ENCODE measurements around the gene FAM228B.

FAM228B gene

GRCh38 chr2:24152413-24153197 is 29.3 kb downstream of the FAM228B start:
- Histone ChIP-seq H3K4me1 (ENCODE audit: insufficient read depth, low read length) (no peaks in the 10 kb centered on the region), H3K4me3 (ENCODE audit: low read length) (no peak overlapping the region), H2AFZ (ENCODE audit: low read depth, low read length) (no peak overlapping the region), H3K27me3 (ENCODE audit: insufficient read depth, low read length) (no peaks in the 10 kb centered on the region), H3K36me3 (ENCODE audit: insufficient read depth, low read length) (no peaks in the 10 kb centered on the region), H3K9me3 (ENCODE audit: low read length) (peaks cover 4% of the 10 kb centered on the region)

- no peaks in the 10 kb centered on the region for H3K27me3 ChIP-seq (ENCODE audit: insufficient read depth, low read length)
- no peaks in the 10 kb centered on the region for H3K36me3 ChIP-seq (ENCODE audit: insufficient read depth, low read length)
- H3K4me3 ChIP-seq (ENCODE audit: low read length), result no peak overlapping the region
- no peaks in the 10 kb centered on the region for H3K9me3 ChIP-seq (ENCODE audit: low read length)
- H3K4me1 ChIP-seq (ENCODE audit: insufficient read depth, low read length), result no peaks in the 10 kb centered on the region
- no peak overlapping the region for H2AFZ ChIP-seq (ENCODE audit: low read depth, low read length)
Measured at GRCh38 chr2:24153478-24153877, 30.2 kb downstream of the FAM228B start.

DNA sequence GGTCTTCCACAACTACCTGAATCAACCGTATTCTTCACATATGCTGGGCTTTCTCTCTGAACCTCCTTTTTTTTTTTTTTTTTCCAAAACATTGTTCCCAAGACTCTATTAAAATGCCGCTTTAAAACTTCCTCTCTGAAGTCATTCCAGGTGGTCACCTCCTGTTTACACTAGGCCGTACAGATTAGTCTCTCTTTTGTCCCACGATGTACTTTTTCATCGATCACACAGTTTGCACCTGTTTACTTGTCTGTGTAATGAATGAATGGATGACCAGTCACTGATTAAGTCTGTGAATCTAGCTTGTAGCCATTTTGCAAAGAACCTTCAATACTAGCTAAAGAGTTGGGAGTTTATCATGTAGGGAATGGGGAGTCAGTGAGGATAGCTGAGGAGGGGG is 34.9 kb downstream of the FAM228B start:
- H3K27me3 ChIP-seq (ENCODE audit: insufficient read depth, low read length), result no peaks in the 10 kb centered on the region
- no peaks in the 10 kb centered on the region for H3K4me1 ChIP-seq (ENCODE audit: insufficient read depth, low read length)
- H3K4me3 ChIP-seq (ENCODE audit: low read length), result no peak overlapping the region
- H2AFZ ChIP-seq (ENCODE audit: low read depth, low read length), result no peak overlapping the region
- H3K9me3 ChIP-seq (ENCODE audit: low read length), result peaks cover 5% of the 10 kb centered on the region
- no peaks in the 10 kb centered on the region for H3K36me3 ChIP-seq (ENCODE audit: insufficient read depth, low read length)

DNA sequence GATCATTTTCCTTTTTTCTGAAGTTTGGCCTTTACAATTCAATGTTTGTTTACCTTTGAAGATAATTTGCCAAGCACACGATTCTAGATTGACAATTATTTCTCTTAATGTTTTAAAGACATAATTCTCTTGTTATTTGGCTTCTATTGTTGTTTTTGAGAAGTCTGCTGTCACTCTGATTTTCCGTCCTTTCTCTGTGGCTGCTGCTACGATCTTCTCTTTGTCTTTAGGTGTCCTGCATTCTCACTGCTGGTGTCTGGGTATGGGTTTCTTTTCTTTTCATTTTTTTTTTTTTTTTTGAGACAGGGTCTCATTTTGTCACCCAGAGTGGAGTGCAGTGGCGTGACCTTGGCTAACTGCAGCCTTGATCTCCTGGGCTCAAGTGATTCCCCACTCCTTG is 36.4 kb downstream of the FAM228B start:
- Histone ChIP-seq H3K4me1 (ENCODE audit: insufficient read depth, low read length) (no peaks in the 10 kb centered on the region), H3K4me3 (ENCODE audit: low read length) (no peak overlapping the region), H3K27me3 (ENCODE audit: insufficient read depth, low read length) (no peaks in the 10 kb centered on the region), H3K36me3 (ENCODE audit: insufficient read depth, low read length) (no peaks in the 10 kb centered on the region), H3K9me3 (ENCODE audit: low read length) (peaks cover 5% of the 10 kb centered on the region), H2AFZ (ENCODE audit: low read depth, low read length) (no peak overlapping the region)

DNA sequence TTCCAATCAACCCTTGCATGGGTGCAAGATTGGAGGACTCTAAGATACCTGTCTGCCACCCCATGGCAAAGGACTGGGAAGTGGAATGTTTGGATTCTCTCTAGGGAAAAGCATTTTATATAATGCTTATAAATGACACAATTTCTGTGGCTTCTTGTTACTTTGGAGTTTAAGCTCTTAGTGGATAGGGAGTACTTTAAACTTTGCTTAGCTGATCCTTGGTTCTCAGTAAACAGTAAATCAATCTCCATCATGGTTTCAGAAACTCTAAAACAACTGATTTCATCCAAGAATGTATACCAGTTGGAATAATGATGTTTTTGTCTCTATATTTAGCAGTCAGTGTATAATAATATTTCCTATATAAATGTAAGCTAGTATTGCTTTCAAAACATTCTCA is 37.5 kb downstream of the FAM228B start:
- H3K36me3 ChIP-seq (ENCODE audit: insufficient read depth, low read length), result no peaks in the 10 kb centered on the region
- H3K27me3 ChIP-seq (ENCODE audit: insufficient read depth, low read length), result no peaks in the 10 kb centered on the region

GRCh38 chr2:24162494-24162893 is 39.2 kb downstream of the FAM228B start:
- no peak overlapping the region for H2AFZ ChIP-seq (ENCODE audit: low read depth, low read length)
- peaks cover 5% of the 10 kb centered on the region for H3K9me3 ChIP-seq (ENCODE audit: low read length)
- no peaks in the 10 kb centered on the region for H3K27me3 ChIP-seq (ENCODE audit: insufficient read depth, low read length)
- H3K36me3 ChIP-seq (ENCODE audit: insufficient read depth, low read length), result no peaks in the 10 kb centered on the region
- H3K4me3 ChIP-seq (ENCODE audit: low read length), result no peak overlapping the region
- no peaks in the 10 kb centered on the region for H3K4me1 ChIP-seq (ENCODE audit: insufficient read depth, low read length)

More for the DNA sequence above, 37.5 kb downstream of the FAM228B start:
- Histone ChIP-seq H3K4me1 (ENCODE audit: insufficient read depth, low read length) (no peaks in the 10 kb centered on the region), H3K9me3 (ENCODE audit: low read length) (peaks cover 5% of the 10 kb centered on the region), H3K4me3 (ENCODE audit: low read length) (no peak overlapping the region), H2AFZ (ENCODE audit: low read depth, low read length) (no peak overlapping the region)

GRCh38 chr2:24163186-24163585 is 39.9 kb downstream of the FAM228B start:
- peaks cover 5% of the 10 kb centered on the region for H3K9me3 ChIP-seq (ENCODE audit: low read length)

GRCh38 chr2:24163601-24164000 is 40.3 kb downstream of the FAM228B start:
- peaks cover 5% of the 10 kb centered on the region for H3K9me3 ChIP-seq (ENCODE audit: low read length)
- H3K36me3 ChIP-seq (ENCODE audit: insufficient read depth, low read length), result no peaks in the 10 kb centered on the region
- H3K4me3 ChIP-seq (ENCODE audit: low read length), result no peak overlapping the region
- no peaks in the 10 kb centered on the region for H3K27me3 ChIP-seq (ENCODE audit: insufficient read depth, low read length)
- H3K4me1 ChIP-seq (ENCODE audit: insufficient read depth, low read length), result no peaks in the 10 kb centered on the region
- H2AFZ ChIP-seq (ENCODE audit: low read depth, low read length), result no peak overlapping the region

More at GRCh38 chr2:24163186-24163585, 39.9 kb downstream of the FAM228B start:
- H3K4me3 ChIP-seq (ENCODE audit: low read length), result no peak overlapping the region
- H2AFZ ChIP-seq (ENCODE audit: low read depth, low read length), result no peak overlapping the region
- no peaks in the 10 kb centered on the region for H3K36me3 ChIP-seq (ENCODE audit: insufficient read depth, low read length)
- H3K4me1 ChIP-seq (ENCODE audit: insufficient read depth, low read length), result no peaks in the 10 kb centered on the region
- H3K27me3 ChIP-seq (ENCODE audit: insufficient read depth, low read length), result no peaks in the 10 kb centered on the region

DNA sequence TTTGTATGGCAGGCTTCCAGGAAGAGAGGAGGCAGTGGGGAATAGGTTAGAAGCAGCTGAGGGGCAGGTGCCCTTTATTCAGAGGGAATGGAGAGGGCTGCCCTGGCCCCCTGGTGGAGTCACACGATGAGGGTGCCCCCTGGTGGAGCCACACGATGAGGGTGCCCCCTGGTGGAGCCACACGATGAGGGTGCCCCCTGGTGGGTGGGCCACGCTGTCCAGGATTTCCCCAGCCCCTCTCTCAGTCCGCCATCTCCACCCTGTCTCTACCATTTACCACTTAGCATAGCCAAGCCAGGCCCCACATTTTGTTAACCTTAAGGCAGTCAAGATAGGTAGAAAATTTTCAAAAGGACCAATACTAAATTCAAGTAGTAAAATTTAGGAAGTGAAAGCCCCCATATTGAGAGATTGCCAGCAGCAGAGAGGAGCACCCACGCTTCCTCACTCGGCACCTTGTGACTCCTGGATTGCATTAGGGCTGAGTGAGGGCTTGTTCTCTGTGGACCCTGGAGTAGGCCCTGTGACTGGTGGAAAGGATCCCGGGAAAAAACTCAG is 41.2 kb downstream of the FAM228B start:
- peaks cover 2% of the 10 kb centered on the region for H3K9me3 ChIP-seq (ENCODE audit: low read length)
- H3K4me3 ChIP-seq (ENCODE audit: low read length), result no peak overlapping the region
- H3K4me1 ChIP-seq (ENCODE audit: insufficient read depth, low read length), result no peaks in the 10 kb centered on the region
- no peaks in the 10 kb centered on the region for H3K36me3 ChIP-seq (ENCODE audit: insufficient read depth, low read length)
- no peak overlapping the region for H2AFZ ChIP-seq (ENCODE audit: low read depth, low read length)
- no peaks in the 10 kb centered on the region for H3K27me3 ChIP-seq (ENCODE audit: insufficient read depth, low read length)

DNA sequence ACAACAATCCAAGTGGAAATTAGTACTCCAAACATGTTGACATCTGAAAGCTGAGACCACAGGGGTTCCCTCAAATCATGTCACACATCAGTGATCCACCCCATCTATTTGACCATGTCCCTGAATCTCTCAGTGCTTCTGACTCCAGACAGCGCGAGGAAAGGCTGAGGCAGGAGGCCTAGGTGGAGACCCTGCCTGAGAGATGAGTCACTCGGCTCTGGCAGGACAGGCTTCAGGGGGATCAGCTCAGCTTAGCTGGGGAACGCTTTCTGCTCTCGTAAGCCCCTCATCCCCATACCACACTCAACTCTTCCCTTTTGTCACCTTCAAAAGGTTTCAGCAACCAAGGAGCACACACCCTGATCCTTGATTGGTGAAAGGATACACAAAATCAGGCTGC is 45.8 kb downstream of the FAM228B start:
- Histone ChIP-seq H2AFZ (ENCODE audit: low read depth, low read length) (no peak overlapping the region), H3K27me3 (ENCODE audit: insufficient read depth, low read length) (no peaks in the 10 kb centered on the region), H3K9me3 (ENCODE audit: low read length) (no peaks in the 10 kb centered on the region), H3K36me3 (ENCODE audit: insufficient read depth, low read length) (no peaks in the 10 kb centered on the region), H3K4me3 (ENCODE audit: low read length) (no peak overlapping the region), H3K4me1 (ENCODE audit: insufficient read depth, low read length) (no peaks in the 10 kb centered on the region)

GRCh38 chr2:24174851-24175277 is 51.6 kb downstream of the FAM228B start, which contains the start of gene FAM228A:
Gene FAM228A, plus strand, starts transcription at chr2:24175053. Its CDS starts 428 bp downstream, at chr2:24175481.
- Histone ChIP-seq H3K4me1 (ENCODE audit: insufficient read depth, low read length) (no peaks in the 10 kb centered on the region), H3K9me3 (ENCODE audit: low read length) (no peaks in the 10 kb centered on the region), H2AFZ (ENCODE audit: low read depth, low read length) (no peak within 1 kb of the TSS), H3K4me3 (ENCODE audit: low read length) (no peak within 1 kb of the TSS), H3K36me3 (ENCODE audit: insufficient read depth, low read length) (no peaks in the 10 kb centered on the region), H3K27me3 (ENCODE audit: insufficient read depth, low read length) (no peaks in the 10 kb centered on the region)

GRCh38 chr2:24175631-24176187 is 52.4 kb downstream of the FAM228B start:
- Histone ChIP-seq H3K9me3 (ENCODE audit: low read length) (no peaks in the 10 kb centered on the region), H3K27me3 (ENCODE audit: insufficient read depth, low read length) (no peaks in the 10 kb centered on the region), H3K4me1 (ENCODE audit: insufficient read depth, low read length) (no peaks in the 10 kb centered on the region), H3K36me3 (ENCODE audit: insufficient read depth, low read length) (no peaks in the 10 kb centered on the region), H2AFZ (ENCODE audit: low read depth, low read length) (no peak overlapping the region), H3K4me3 (ENCODE audit: low read length) (no peak overlapping the region)

DNA sequence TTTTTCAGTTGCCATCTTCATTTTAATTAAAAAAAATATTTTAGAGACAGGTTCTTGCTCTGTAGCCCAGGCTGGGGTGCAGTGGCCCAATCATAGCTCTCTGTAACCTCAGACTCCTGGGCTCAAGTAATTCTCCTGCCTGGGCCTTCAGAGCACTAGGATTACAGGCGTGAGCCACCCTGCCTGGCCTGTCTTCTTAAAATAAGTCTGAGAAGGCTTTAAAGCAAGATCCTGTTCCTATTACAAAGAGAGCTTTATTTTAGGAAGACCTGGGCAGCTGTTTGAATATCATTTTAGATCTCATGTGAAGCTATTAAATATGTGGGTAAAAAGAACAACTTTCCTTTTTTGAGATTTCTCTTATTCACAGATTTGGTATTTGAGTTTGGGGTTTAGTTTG is 53.1 kb downstream of the FAM228B start:
- no peaks in the 10 kb centered on the region for H3K27me3 ChIP-seq (ENCODE audit: insufficient read depth, low read length)
- H3K36me3 ChIP-seq (ENCODE audit: insufficient read depth, low read length), result no peaks in the 10 kb centered on the region
- no peaks in the 10 kb centered on the region for H3K9me3 ChIP-seq (ENCODE audit: low read length)
- H3K4me1 ChIP-seq (ENCODE audit: insufficient read depth, low read length), result no peaks in the 10 kb centered on the region
- H2AFZ ChIP-seq (ENCODE audit: low read depth, low read length), result no peak overlapping the region
- H3K4me3 ChIP-seq (ENCODE audit: low read length), result no peak overlapping the region
